Colonic mucosa (tissue), 4 donors: ENCODE measurements around the gene CLCA4. TPM values are rescaled to one million over a fixed set of nuclear protein-coding genes. Genes with fewer than 3 reads are reported as not detected.

Source experiments
- DNase-seq: peaks from one replicate; pipeline ENCODE4 v3.0.0-alpha.2; 2020
- H3K27ac ChIP-seq: fragments of 200-600 bp; one replicate; pipeline ENCODE4 v1.8.0; 2021
- H3K27me3 ChIP-seq: fragments of 200-600 bp; one replicate; pipeline ENCODE4 v1.8.0; 2021
- H3K36me3 ChIP-seq: fragments of 200-600 bp; one replicate; pipeline ENCODE4 v1.8.0; 2021
- H3K4me1 ChIP-seq: fragments of 200-600 bp; one replicate; pipeline ENCODE4 v1.8.0; 2021; ENCODE audit warnings: mild to moderate bottlenecking
- H3K4me3 ChIP-seq: fragments of 200-600 bp; one replicate; pipeline ENCODE4 v1.8.0; 2021
- H3K9ac ChIP-seq, 2 donors: one replicate each; pipeline ENCODE4 v1.7.0; 2013; ENCODE audit warnings: control low read depth in 2 of 2, low read depth in 2 of 2, low read length in 2 of 2
- H3K9me3 ChIP-seq: fragments of 200-600 bp; one replicate; pipeline ENCODE4 v1.8.0; 2021
- intact Hi-C: fragments of 100-400 bp; cut with DNase I; formaldehyde crosslinking; loops from one replicate; pipeline ENCODE4 v1.14.1; 2022
- total RNA-seq, 2 donors: library from RNA; stranded (reverse); fragmentation: NEBNext Ultra II Directional in 1 of 2; extraction: Animal tissue kit (Norgen Biotek cat#: 25700) in 1 of 2; gene quantifications; one replicate each; pipeline ENCODE4 v1.2.1, GENCODE V29; 2021
- TF ChIP-seq, protein P1 (sequence below): fragments of 200-600 bp; IDR thresholded peaks from one replicate; pipeline ENCODE4 v1.8.0; 2022; ENCODE audit warnings: antibody characterized with exemption, mild to moderate bottlenecking
- donor health status: healthy.
- donor health status: DM: no; HTN: no; CAD: no.
- donor health status: DM: no; HTN: no; CAD: no.

CLCA4 gene
- total RNA-seq, 2 donors from 2014 or later = 194 to 426 TPM

DNA sequence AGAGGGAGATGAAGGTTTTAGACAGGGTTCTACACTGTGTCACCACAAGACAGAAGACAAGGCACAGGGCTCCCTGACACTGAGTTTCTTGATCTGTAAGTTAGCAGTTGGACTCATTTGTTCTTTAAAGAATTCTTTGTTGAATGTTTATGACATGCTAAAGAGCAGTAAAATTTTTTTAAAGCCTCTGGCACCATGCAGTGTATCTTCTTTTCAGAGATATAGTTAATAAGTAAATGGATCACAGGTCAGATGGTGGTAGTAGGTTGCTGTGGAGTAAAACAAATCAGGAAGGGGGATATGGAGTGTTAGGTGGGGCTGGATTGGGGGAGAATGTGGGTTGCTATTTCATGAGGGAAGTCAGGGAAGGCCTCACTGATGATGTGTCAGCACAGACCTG is 2.0 kb downstream of the CLCA4 start:
- Histone ChIP-seq H3K4me1 (no peaks in the 10 kb centered on the region), H3K27ac (no peak overlapping the region), H3K36me3 (no peaks in the 10 kb centered on the region), H3K9me3 (no peaks in the 10 kb centered on the region), H3K9ac (no peak overlapping the region), H3K27me3 (no peaks in the 10 kb centered on the region), H3K4me3 (no peak overlapping the region)
- DNase-seq = no peak
- intact Hi-C loops = no loop called here
- TF ChIP-seq, protein P1, sequence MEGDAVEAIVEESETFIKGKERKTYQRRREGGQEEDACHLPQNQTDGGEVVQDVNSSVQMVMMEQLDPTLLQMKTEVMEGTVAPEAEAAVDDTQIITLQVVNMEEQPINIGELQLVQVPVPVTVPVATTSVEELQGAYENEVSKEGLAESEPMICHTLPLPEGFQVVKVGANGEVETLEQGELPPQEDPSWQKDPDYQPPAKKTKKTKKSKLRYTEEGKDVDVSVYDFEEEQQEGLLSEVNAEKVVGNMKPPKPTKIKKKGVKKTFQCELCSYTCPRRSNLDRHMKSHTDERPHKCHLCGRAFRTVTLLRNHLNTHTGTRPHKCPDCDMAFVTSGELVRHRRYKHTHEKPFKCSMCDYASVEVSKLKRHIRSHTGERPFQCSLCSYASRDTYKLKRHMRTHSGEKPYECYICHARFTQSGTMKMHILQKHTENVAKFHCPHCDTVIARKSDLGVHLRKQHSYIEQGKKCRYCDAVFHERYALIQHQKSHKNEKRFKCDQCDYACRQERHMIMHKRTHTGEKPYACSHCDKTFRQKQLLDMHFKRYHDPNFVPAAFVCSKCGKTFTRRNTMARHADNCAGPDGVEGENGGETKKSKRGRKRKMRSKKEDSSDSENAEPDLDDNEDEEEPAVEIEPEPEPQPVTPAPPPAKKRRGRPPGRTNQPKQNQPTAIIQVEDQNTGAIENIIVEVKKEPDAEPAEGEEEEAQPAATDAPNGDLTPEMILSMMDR = no peak

DNA sequence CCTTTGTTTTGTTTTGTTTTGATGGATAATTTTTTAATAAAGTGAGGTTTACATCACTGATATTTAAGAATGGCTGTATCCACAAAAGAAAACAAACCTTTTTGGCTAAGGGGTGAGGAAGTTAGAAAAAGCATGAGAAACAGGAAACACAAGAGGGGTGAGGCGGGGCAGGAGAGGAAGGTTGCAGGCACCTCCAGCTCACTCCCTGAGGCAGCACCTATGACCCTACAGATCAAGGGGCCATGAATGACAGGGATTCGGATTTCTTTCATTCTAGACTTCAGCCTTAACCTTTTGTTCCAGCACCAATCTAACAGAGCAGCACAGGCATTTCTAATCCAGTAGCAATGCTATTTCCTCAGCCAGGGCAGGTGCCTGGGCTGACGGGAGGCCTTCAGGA is 4.4 kb downstream of the CLCA4 start:
- no peak overlapping the region for H3K4me3 ChIP-seq
- TF ChIP-seq, protein P1 = no peak
- H3K27me3 ChIP-seq = no peaks in the 10 kb centered on the region
- no peak overlapping the region for H3K9ac ChIP-seq
- no peaks in the 10 kb centered on the region for H3K9me3 ChIP-seq
- no peak overlapping the region for H3K27ac ChIP-seq
- no peaks in the 10 kb centered on the region for H3K36me3 ChIP-seq
- no peak for DNase-seq
- intact Hi-C loops = no loop called here
- H3K4me1 ChIP-seq = no peaks in the 10 kb centered on the region

DNA sequence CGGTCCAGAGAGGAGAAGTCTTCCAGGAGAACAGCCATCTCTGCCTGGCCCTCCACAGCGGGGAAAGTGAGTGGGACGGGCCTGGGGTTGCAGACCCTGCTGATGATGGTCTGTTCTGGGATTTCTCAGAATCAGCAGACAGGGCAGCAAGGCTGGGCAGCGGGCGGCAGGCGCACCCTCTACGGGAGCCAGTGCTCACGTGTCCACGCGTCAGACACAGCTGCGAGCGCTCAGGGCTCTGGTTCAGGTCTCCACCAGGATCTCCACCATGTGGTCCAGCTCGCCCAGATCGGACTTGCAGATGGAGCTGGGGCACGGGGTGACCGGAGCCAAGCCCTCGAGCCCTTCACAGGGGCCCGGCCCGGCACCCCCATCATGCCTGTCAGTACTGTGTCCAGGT is 5.5 kb downstream of the CLCA4 start:
- Histone ChIP-seq H3K9me3 (no peaks in the 10 kb centered on the region), H3K27me3 (no peaks in the 10 kb centered on the region), H3K9ac (no peak overlapping the region), H3K27ac (no peak overlapping the region), H3K36me3 (no peaks in the 10 kb centered on the region), H3K4me1 (no peaks in the 10 kb centered on the region), H3K4me3 (no peak overlapping the region)
- TF ChIP-seq, protein P1 = no peak
- intact Hi-C loops = no loop called here
- no peak for DNase-seq

DNA sequence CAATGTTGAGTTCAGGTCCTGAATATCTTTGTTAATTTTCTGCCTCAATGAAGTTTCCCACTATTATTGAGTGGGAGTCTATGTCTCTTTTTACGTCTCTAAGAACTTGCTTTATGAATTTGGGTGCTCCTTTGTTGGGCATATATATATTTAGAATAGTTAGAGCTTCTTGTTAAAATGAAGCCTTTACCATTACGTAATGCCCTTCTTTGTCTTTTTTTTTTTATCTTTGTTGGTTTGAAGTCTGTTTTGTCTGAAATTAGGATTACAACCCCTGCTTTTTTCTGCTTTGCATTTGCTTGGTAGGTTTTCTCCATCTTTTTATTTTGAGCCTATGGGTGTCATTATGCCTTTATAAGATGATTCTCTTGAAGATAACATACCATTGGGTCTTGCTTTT is 10.9 kb downstream of the CLCA4 start:
- no peaks in the 10 kb centered on the region for H3K4me1 ChIP-seq
- H3K27ac ChIP-seq = no peak overlapping the region
- H3K36me3 ChIP-seq = no peaks in the 10 kb centered on the region
- H3K27me3 ChIP-seq = no peaks in the 10 kb centered on the region
- DNase-seq = no peak
- no peak overlapping the region for H3K4me3 ChIP-seq
- TF ChIP-seq, protein P1 = no peak
- H3K9me3 ChIP-seq = no peaks in the 10 kb centered on the region
- intact Hi-C loops = no loop called here
- no peak overlapping the region for H3K9ac ChIP-seq

DNA sequence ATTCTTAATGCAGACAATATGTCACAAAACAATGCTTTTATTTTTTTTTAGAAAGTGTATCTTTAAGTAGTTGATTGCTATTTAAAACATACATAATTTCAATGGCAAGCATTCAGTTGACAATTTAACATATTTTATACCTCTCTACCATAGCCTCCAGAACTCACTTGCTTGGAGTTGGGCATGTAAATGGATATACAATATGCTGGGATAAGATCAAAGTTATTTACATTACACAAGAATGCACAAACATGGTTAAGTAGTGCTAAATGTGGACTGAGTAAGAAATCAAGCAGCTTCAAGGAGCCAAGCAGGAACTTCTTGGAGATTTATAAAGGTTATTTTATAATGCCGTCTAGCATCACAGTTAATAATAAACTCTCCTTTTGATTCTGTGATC is 17.0 kb downstream of the CLCA4 start:
- Histone ChIP-seq H3K9ac (no peak overlapping the region), H3K27ac (no peak overlapping the region), H3K4me3 (no peak overlapping the region), H3K4me1 (no peaks in the 10 kb centered on the region), H3K27me3 (no peaks in the 10 kb centered on the region), H3K9me3 (no peaks in the 10 kb centered on the region), H3K36me3 (no peaks in the 10 kb centered on the region)
- TF ChIP-seq, protein P1 = no peak
- no peak for DNase-seq
- intact Hi-C loops = no loop called here

DNA sequence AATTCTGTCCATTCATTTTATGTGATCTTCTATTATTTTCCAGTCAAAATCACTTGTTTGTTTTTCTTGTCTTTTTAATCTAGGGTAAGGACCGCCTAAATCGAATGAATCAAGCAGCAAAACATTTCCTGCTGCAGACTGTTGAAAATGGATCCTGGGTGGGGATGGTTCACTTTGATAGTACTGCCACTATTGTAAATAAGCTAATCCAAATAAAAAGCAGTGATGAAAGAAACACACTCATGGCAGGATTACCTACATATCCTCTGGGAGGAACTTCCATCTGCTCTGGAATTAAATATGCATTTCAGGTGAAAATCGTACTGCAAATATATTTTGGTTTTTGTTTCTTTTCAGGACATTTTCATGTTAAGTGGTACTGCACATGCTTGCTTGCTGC is 20.5 kb downstream of the CLCA4 start:
- no peak overlapping the region for H3K4me3 ChIP-seq
- no peak for DNase-seq
- intact Hi-C loops = no loop called here
- TF ChIP-seq, protein P1 = no peak
- H3K27me3 ChIP-seq = no peaks in the 10 kb centered on the region
- no peaks in the 10 kb centered on the region for H3K4me1 ChIP-seq
- H3K9ac ChIP-seq = no peak overlapping the region
- no peaks in the 10 kb centered on the region for H3K9me3 ChIP-seq
- no peaks in the 10 kb centered on the region for H3K36me3 ChIP-seq
- no peak overlapping the region for H3K27ac ChIP-seq
